ENCODE measurements around the gene UPK3BL1.
"Not testable (repeated sequence)": the region's sequence is repeated elsewhere in the genome, so short reads cannot be mapped to it uniquely, and the experiment has no call there.

Gene UPK3BL1, protein sequence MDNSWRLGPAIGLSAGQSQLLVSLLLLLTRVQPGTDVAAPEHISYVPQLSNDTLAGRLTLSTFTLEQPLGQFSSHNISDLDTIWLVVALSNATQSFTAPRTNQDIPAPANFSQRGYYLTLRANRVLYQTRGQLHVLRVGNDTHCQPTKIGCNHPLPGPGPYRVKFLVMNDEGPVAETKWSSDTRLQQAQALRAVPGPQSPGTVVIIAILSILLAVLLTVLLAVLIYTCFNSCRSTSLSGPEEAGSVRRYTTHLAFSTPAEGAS

DNA sequence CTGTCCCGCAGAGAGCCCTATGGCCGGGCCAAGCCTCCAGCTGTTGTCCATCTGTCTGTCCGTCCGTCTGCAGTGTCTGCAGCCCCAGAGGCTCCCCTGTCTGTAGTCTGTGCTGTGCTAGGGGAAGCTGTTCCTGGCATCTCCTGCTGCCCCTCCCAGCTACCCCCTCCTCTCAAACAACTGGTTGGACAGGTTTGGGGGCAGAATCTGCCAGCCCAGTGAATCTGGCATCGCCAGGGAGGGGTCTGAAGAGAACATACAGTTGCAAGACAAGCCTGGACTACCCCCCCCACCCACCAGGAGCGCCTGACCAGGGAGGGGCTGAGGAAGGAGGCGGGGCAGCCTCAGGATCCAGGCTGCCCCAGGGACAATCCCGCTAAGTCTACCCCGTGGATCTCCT, at the start of gene UPK3BL1:
TSS of gene UPK3BL1 (minus strand) at position 101 of the 400 bp plus-strand sequence. CDS start at position 51, 50 bp downstream.
- H3K4me1 Mint-ChIP-seq = not testable (repeated sequence)

DNA sequence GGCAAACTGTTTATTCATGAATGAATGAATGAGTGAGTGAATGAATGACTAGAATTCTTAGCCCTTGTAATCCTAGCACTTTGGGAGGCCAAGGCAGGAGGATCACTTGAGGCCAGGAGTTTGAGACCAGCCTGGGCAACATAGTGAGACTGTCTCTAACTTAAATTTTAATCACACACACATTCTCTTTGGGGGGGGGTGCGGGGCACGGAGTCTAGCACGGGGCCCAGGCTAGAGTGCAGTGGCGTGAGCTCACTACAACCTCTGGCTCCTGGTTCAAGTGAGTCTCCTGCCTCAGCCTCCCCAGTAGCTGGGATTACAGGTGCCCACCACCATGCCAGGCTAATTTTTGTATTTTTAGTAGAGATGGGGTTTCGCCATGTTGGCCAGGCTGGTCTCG, 48.0 kb upstream of the UPK3BL1 start:
- not testable (repeated sequence) for H3K9me3 Mint-ChIP-seq; H3K4me1 Mint-ChIP-seq; H3K4me3 Mint-ChIP-seq; H3K27ac Mint-ChIP-seq; ATAC-seq; H3K36me3 Mint-ChIP-seq; DNase-seq (ENCODE audit: low spot score in 2 of 2)

More for the DNA sequence above, at the start of gene UPK3BL1:
- ATAC-seq; H3K27ac Mint-ChIP-seq; DNase-seq (ENCODE audit: low spot score in 2 of 2); H3K9me3 Mint-ChIP-seq; H3K4me3 Mint-ChIP-seq; H3K36me3 Mint-ChIP-seq: not testable (repeated sequence)

DNA sequence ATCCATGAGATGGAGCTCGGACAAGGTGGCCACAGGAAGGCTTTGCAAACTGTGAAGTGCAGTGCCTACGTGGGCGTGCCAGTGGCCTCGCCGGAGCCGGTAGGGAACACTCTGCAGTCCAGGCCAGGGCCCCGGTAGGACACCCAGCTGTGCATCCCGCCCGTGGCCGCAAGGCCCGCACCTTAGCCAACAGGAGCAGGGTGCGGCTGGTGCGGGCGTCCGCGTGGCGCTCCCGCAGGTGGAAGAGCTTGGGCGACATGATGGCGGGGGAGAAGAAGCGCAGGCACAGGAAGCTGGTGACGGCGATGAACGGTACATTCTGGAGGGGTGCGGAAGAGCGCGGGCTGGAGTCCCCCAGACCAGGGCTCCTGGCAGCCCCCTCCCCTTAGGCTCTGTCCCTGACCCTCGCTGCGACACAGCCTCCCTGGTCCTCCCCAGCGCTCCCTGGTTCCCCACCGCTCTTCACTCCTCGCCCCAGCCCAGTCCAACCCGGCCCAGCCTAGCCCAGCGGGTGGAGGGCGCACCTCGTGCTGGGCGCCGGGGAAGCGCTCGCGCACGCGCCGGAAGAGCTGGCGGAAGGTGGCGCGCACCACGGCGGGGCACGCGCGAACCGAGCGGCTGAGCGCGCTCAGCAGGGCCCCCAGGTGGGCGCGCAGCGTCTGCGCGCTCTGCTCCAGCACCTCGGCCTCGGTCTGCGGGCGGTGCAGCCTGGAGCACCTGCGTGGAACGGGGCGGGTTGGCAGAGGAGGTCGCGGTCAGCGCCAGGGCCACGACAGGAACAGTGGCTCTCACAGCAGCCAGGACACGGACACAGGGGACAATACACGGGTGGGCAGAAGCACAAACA, 47.1 kb upstream of the UPK3BL1 start:
- not testable (repeated sequence) for H3K4me1 Mint-ChIP-seq; H3K27ac Mint-ChIP-seq; H3K36me3 Mint-ChIP-seq; DNase-seq (ENCODE audit: low spot score in 2 of 2); H3K9me3 Mint-ChIP-seq; H3K4me3 Mint-ChIP-seq
- peak; percentile 82 for ATAC-seq

DNA sequence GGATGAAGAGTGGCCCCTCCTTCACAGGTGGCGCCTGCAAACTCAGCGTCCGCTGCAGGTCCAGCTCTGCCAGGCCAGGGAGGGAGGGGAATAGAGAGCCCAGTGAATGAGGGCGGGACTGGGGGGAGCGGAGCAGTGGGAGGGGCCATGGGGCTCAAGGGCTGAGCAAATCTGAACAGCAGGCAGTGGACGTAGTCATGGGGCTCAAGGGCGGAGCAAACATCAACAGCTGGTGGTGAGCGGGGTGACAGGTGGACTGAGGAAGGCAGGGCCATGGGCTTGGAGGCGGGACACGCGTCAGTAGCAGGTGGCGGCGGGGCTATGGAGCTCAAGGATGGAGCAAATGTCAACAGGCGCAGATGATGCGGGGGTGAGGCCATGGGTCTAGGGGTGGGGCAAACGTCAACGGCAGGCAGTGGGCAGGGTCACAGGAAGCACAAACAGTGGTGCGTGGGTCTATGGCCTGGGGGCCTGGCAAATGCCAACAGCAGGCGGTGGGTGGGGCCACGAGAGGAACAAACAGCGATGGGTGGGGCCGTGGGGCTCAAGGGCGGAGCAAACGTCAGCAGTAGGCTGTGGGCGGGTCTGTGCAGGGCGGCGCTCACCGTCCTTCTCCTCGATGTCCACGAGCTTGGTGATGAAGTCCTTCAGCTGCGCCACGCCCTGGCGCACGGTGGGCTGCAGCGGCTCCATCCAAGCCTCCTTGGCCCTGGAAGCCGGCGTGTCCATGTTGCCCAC, 45.9 kb upstream of the UPK3BL1 start:
- H3K27ac Mint-ChIP-seq; H3K4me3 Mint-ChIP-seq; H3K4me1 Mint-ChIP-seq; DNase-seq (ENCODE audit: low spot score in 2 of 2); H3K9me3 Mint-ChIP-seq; H3K36me3 Mint-ChIP-seq: not testable (repeated sequence)
- peak; percentile 85 for ATAC-seq

DNA sequence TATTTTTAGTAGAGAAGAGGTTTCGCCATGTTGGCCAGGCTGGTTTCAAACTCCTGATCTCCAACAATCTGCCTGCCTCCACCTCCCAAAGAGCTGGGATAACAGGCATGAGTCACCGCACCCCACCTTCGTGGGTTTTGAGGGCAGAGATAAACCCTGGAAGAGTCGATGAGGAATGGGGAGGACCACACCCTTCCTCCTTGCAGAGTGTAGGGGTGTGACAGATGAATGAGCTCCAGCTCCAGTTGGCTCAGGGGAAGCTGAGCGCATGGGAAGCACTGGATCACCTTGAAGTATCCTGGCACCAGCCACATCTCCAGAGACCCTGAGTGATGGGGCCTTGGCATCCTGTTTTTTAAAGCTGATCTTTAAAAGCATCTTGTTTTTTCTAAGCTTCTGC, 40.0 kb upstream of the UPK3BL1 start:
- ATAC-seq; H3K4me3 Mint-ChIP-seq; H3K36me3 Mint-ChIP-seq; H3K27ac Mint-ChIP-seq; H3K4me1 Mint-ChIP-seq; DNase-seq (ENCODE audit: low spot score in 2 of 2); H3K9me3 Mint-ChIP-seq: not testable (repeated sequence)

DNA sequence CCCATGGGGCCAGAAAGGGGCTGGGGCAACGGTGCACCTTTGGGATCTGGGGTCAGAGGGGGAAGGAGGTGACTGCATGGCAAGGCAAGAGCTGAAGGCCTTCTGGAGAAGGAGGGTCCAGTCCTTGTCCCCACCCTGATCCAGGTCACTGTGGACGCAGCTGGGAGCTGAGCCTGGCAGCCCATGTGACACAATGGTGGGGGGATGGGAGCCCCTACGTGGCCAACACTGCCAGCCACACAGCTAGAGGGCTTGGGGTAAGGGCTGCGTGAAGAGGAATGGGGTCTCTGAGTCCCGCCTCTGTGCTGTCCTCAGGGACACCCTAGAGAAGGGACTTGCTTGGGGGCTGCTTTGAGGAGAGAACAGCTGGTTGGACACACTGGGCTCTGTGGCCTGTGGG, 38.2 kb upstream of the UPK3BL1 start:
- ATAC-seq = peak; percentile 2
- not testable (repeated sequence) for H3K4me3 Mint-ChIP-seq; H3K36me3 Mint-ChIP-seq; DNase-seq (ENCODE audit: low spot score in 2 of 2); H3K9me3 Mint-ChIP-seq; H3K4me1 Mint-ChIP-seq; H3K27ac Mint-ChIP-seq

DNA sequence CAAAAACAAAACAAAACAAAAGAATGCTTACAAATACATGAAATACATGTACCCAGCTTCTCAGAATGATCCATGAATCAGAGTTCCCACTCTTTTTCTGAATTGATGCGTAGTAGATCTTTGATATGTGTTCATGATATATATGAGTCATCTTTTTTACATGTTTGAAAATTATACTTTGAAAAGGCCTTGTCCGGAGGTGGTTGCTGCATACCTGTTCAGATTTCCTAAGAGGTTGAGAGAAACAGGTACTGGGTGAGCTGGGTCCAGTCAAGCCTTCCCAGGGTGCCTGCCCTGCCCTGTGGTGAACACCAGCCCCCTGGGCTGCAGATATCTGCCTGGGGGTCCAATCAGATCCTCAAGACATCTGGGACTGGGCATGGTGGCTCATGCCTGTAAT, 33.0 kb upstream of the UPK3BL1 start:
- H3K27ac Mint-ChIP-seq, H3K4me3 Mint-ChIP-seq, H3K36me3 Mint-ChIP-seq, H3K9me3 Mint-ChIP-seq, H3K4me1 Mint-ChIP-seq: not testable (repeated sequence)
- ATAC-seq = peak; percentile 36
- peak in 1 of 2 donors; percentile 67 for DNase-seq (ENCODE audit: low spot score in 2 of 2)

DNA sequence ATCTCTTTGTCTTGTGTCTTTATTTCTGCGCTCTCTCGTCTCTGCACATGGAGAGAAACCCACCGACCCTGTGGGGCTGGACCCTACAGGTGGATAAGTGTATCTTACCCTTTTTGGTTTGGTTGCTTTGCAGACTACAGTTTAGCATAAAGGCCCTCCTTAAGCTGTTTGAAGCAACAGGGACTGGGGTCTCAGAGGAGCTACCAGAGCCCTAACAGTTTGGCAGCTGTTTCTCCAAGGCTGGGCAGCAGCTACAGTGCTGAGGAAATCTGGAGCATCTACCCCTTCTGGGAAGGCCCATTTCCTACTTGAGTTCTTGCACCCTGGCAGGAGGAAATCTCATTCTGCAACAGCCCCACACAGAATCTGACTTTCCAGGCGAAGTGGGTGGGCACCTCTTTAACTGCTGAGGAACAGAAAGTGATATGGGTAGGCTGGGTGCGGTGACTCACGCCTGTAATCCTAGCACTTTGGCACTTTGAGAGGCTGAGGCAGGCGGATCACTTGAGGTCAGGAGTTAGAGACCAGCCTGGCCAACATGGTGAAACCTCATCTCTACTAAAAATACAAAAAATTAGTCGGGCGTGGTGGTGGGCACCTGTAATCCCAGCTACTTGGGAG, 31.0 kb upstream of the UPK3BL1 start:
- not testable (repeated sequence) for H3K36me3 Mint-ChIP-seq, H3K9me3 Mint-ChIP-seq, H3K4me3 Mint-ChIP-seq, H3K27ac Mint-ChIP-seq, ATAC-seq, H3K4me1 Mint-ChIP-seq
- DNase-seq (ENCODE audit: low spot score in 2 of 2) = peak in 1 of 2 donors; percentile 63

DNA sequence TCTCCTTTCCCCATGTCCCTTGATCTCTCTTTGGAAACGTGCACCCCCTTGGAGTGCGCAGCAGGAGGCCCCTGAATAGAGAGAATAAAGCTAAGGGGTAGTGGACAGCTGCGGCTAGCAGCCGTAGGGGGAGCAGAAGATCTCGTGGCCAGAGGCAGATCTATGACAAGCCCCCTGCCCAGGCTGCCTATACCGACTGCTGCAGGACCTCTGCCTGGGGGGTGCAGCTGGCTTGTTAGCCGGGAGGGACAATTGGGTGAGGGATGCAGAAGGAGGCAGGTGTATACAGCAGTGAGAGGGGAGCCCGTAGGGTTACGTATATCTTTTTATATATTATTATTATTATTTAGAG, 29.3 kb upstream of the UPK3BL1 start:
- ATAC-seq = peak; percentile 25
- H3K9me3 Mint-ChIP-seq; H3K4me3 Mint-ChIP-seq; H3K27ac Mint-ChIP-seq; DNase-seq (ENCODE audit: low spot score in 2 of 2); H3K4me1 Mint-ChIP-seq; H3K36me3 Mint-ChIP-seq: not testable (repeated sequence)

DNA sequence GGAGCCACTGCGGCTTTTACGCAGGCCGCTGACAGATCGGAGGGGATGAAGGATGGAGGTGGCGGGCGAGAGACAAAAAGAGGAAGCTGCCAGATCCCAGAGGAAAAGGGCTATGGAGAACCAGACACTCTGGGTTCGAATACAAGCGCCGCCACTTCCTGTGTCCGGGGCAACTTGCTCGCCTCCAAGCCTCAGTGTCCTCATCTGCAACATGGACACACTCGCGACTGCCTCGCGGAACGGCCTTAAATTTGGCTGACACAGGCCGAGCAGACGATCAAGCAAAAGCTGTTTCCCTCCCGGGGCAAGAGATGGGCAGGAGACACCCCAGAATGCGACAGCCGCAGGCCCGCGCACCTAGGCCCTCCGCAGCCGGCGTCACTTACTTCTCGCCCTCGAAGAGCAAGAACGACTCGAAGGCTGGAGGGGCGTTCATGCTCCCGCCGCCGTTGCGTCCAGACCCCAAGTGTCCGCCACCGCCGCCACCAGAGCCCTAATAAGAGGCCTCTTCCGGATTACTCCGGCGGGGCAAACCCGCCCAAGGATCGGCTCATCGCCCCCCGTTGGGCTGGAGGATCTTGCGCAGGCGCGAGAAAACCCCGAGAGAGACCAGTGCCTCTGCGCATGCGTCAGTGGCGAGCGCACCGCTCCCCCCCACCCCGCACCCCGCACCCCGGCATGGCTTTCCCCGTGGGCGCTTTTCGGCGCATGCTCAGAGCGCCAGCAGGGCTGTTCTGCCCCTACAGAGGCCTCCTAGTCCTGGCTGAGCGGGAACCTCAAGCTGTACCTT, 28.8 kb upstream of the UPK3BL1 start, which contains the start of gene POLR2J2:
TSS of gene POLR2J2 (minus strand) at position 498 of the 790 bp plus-strand sequence. CDS start at position 436, 62 bp downstream.
- ATAC-seq = peak; percentile 79
- not testable (repeated sequence) for H3K27ac Mint-ChIP-seq

DNA sequence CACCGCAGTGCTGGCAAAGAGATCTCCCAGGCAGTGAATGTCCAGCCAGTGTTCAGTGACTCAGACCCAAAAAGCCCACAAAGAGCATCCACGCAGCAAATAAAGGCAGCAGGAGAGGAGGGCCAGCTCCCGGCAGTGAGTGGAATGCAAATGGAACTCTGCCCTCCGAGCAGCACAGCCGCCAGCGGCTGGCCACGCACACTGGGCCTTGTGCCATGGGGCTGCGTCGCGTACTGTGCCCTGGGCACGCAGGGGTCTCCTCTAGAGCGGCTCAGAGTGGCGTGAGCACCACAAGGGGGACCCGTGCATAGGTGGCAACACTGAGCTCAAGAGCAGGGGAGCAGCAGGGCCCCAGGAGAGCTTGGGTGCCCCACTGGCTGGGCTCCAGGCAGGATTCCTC, 24.9 kb upstream of the UPK3BL1 start:
- DNase-seq (ENCODE audit: low spot score in 2 of 2); H3K27ac Mint-ChIP-seq; H3K36me3 Mint-ChIP-seq; H3K9me3 Mint-ChIP-seq; H3K4me3 Mint-ChIP-seq; H3K4me1 Mint-ChIP-seq: not testable (repeated sequence)
- ATAC-seq = peak; percentile 14

More for the DNA sequence above, 28.8 kb upstream of the UPK3BL1 start, which contains the start of gene POLR2J2:
- DNase-seq (ENCODE audit: low spot score in 2 of 2) = peak in 1 of 2 donors; percentile 95
- H3K4me3 Mint-ChIP-seq, H3K4me1 Mint-ChIP-seq, H3K36me3 Mint-ChIP-seq, H3K9me3 Mint-ChIP-seq: not testable (repeated sequence)

DNA sequence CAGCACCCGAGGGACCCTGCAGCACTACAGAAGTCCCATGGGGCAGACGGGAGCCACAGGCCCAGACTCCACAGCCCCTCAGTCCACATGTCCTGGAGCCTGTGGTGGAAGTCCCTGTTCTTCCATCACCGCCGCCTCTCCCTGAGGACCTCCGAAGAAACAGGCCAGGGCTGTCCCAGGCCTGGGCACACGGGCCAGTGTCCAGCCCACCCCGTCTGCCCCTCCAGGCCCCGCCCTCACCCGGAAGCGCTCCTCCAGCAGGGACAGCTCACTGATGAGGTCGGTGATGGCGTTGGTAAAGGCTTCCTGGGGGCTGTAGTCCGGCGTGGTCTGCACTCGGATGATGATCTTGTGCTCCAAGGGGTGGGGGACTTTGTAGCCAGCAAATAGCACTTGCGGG, 24.3 kb upstream of the UPK3BL1 start:
- H3K9me3 Mint-ChIP-seq; H3K27ac Mint-ChIP-seq; ATAC-seq; H3K4me1 Mint-ChIP-seq; H3K36me3 Mint-ChIP-seq; DNase-seq (ENCODE audit: low spot score in 2 of 2); H3K4me3 Mint-ChIP-seq: not testable (repeated sequence)

DNA sequence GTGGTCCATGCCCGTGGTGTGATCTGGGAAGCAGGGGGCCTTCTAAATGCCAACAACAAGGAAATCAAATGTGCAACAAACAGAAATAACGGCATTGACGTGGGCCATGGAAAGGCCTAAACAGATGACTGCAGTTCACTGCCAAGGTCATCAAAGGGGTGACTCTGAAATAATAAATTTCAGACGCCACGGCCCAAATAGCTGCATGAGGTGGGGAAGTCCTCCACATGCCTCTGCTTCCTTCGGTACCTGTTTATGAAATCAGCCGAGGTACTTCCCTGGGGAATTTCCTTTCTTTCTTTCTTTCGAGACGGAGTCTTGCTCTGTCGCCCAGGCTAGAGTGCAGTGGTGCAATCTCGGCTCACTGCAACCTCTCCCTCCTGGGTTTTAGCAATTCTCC, 22.2 kb upstream of the UPK3BL1 start:
- DNase-seq (ENCODE audit: low spot score in 2 of 2) = peak in 1 of 2 donors; percentile 45
- H3K36me3 Mint-ChIP-seq, ATAC-seq, H3K27ac Mint-ChIP-seq, H3K4me1 Mint-ChIP-seq, H3K4me3 Mint-ChIP-seq, H3K9me3 Mint-ChIP-seq: not testable (repeated sequence)

DNA sequence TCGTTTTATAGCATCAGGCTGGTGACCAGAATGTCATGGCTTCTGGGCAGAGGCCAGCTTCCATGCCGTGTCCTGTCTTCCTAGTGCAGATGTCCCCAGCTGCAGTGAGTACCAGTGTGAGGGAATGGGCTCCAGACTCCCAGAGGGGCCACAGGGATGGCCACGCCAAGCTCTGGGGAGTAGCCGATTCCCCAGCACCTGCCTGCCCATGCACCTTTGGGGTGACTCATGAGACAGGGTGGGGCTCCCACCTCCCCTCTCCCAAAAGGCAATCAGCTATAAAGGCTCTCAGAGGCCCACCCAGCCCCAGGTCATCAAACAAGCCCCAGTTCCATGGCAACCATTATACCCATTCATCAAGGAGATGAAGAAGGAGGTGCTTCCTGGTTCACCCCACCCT, 7.3 kb upstream of the UPK3BL1 start, which contains the start of gene SPDYE2B:
TSS of gene SPDYE2B (plus strand) at position 396 of the 400 bp plus-strand sequence. CDS start 2,030 bp downstream, outside the sequence.
- not testable (repeated sequence) for H3K27ac Mint-ChIP-seq, ATAC-seq

More for the DNA sequence above, 7.3 kb upstream of the UPK3BL1 start, which contains the start of gene SPDYE2B:
- H3K9me3 Mint-ChIP-seq; H3K4me3 Mint-ChIP-seq; H3K36me3 Mint-ChIP-seq; DNase-seq (ENCODE audit: low spot score in 2 of 2); H3K4me1 Mint-ChIP-seq: not testable (repeated sequence)

All from stimulated activated effector memory CD8-positive, alpha-beta T cell treated with anti-CD3 and anti-CD28 coated beads, Interleukin-12 subunit alpha, Interleukin-12 subunit beta, amount 100 ng/mL, for 72 hours (primary cell).